ENCODE measurements around the gene SMIM35.
A peak's percentile ranks its signal among the peaks of the same experiment; 100 is the strongest.

SMIM35 gene

DNA sequence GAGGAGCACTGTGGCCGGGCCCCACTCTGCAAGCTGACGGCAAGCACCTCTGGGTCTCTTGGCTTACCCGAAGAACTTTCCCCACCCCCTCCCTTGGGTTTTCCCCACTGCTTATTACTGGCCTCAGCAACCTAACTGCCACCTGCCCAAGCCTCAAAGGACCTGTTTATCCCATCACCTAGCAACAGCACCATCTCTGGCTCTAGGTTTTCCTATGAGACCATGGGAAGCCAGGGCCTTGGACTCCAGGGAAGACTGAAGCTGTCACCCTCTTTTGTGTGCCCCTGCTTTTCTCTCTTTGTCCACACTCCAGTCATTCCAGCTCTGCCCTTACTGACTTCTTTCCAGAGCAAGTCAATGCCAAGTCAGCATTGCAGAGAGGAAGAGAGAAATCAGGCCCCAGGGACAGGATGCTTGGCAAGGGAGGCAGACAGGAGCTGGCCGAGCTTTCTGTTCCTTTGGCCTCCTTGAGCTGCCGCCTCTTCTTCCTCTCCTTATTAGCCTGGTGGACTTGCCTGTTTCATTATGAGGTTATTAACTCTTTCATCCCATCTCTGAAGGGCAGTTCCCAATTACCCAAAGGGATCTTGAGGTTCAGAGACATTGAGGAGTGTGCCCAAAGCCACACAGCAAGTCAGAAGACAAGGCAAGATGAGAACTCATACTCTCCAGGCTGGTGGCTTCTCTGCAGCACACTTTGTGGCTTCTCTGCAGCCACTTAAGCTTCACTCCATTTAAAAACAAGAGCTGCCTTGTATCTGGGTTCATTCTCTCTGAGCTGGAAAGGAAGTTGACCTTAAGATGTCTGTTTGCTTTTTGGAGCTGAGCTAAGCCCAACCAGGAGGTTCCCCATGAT lies at the start of gene SMIM35:
Gene SMIM35 (minus strand): TSS at position 51 of the 856 bp plus-strand sequence. CDS start 206 bp downstream, outside the sequence.
- peak; percentile 5 for DNase-seq (ENCODE audit: low spot score)

DNA sequence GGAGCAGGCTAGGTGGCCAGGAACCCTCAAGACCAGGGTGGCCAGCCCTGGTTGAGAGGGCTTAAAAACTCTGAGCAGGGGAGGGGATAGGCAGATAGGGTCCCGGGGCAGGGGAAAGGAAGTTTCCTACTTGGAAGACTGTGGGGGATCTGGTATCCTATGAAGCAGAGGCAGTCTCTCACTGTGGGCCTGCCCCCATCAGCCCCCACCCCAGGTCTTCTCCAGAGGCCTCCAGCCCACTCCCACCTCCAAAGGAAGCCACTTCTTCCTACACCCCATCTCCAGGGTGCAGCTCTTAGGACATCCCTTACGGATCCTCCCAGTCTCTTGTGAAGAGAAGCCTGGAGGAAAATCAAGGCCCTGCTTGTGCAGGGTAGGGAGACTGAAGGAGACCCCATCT lies 49.6 kb upstream of the SMIM35 start:
- DNase-seq (ENCODE audit: low spot score), result no peak

DNA sequence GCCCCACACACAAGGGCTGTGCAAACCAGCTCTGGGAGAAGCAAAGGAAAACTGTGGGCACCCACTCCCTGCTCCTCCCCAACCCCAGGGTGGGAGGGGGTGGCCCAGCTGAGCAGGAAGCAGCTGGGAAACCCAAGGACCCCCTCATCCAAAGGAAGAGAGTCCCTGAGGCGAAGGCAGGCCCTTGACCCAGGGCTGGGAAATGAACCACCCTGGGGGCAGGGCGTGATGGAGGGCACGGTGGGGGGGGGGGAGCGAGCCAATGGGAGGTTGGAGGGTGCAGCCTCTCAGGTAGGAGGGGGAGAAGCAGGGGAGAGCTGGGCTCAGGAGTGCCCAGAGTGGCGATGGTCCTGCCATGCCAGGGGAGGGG lies 49.0 kb upstream of the SMIM35 start:
- DNase-seq (ENCODE audit: low spot score), result no peak

- DNase-seq (ENCODE audit: low spot score), result no peak
Observed at GRCh38 chr11:118135051-118135795, 48.5 kb upstream of the SMIM35 start.

- no peak for DNase-seq (ENCODE audit: low spot score)
Observed at GRCh38 chr11:118133816-118134215, 47.1 kb upstream of the SMIM35 start.

- no peak for DNase-seq (ENCODE audit: low spot score)
Observed at GRCh38 chr11:118132385-118133151, 45.8 kb upstream of the SMIM35 start.

- DNase-seq (ENCODE audit: low spot score), result no peak
Observed at GRCh38 chr11:118129471-118130172, 42.9 kb upstream of the SMIM35 start.

GRCh38 chr11:118128721-118129470 lies 42.1 kb upstream of the SMIM35 start:
- no peak for DNase-seq (ENCODE audit: low spot score)

DNA sequence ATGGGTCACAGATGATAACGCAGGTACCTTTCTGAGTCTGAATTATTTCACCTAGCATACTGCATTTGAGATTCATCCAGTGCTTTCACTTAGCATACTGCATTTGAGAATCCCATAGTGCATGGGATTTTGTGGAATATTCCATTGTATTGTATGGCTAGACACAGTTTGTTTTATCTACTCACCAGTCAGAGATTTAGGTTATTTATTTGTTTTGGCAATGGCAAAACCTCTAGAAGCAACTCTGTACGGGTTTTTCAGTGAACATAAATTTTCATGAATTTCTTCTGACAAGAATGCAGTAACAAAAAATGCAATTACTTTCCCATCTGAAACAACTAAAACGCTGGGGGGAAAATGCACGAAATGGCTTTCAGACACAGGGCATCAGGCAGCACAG lies 41.5 kb upstream of the SMIM35 start:
- no peak for DNase-seq (ENCODE audit: low spot score)

- peak; percentile 20 for DNase-seq (ENCODE audit: low spot score)
Observed at GRCh38 chr11:118126082-118126838, 39.5 kb upstream of the SMIM35 start.

- no peak for DNase-seq (ENCODE audit: low spot score)
Observed at GRCh38 chr11:118124929-118125535, 38.3 kb upstream of the SMIM35 start.

DNA sequence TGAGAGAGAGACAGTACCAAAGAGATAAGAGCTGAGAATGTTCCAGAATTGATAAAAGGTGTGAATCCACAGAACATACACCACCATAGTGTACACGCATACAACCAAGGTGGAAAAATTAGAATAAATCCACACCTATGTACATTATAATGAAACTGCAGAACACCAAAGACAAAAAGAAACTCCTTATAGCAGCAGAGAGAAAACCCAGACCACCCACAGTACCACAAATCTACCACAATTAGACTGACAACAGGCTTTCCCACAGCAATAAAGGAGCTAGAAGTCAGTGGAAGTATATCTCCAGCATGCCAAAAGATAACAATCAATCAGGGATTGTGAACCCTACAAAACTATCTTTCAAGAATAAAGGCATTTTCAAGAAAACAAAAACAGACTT lies 34.0 kb upstream of the SMIM35 start:
- no peak for DNase-seq (ENCODE audit: low spot score)

DNA sequence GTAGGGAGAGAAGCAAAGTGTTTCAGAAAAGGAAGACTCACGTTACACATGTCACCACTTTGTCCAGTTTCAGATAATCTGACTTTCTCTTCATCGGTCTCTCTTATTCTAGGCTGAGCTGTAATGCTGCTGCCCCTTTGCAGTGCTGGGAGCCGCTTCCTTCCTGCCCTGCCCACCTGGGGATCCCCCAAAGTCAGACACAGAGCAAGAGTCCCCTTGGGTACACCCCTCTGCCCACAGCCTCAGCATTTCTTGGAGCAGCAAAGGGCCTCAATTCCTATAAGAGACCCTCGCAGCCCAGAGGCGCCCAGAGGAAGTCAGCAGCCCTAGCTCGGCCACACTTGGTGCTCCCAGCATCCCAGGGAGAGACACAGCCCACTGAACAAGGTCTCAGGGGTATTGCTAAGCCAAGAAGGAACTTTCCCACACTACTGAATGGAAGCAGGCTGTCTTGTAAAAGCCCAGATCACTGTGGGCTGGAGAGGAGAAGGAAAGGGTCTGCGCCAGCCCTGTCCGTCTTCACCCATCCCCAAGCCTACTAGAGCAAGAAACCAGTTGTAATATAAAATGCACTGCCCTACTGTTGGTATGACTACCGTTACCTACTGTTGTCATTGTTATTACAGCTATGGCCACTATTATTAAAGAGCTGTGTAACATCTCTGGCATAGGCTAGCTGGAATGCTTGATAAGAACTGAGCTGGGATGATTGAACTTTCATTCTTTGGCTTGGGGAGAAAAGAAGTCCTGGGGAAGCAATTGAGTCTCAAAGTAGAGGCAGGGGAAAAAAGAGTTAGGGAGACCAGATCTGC lies 31.2 kb upstream of the SMIM35 start:
- no peak for DNase-seq (ENCODE audit: low spot score)

DNA sequence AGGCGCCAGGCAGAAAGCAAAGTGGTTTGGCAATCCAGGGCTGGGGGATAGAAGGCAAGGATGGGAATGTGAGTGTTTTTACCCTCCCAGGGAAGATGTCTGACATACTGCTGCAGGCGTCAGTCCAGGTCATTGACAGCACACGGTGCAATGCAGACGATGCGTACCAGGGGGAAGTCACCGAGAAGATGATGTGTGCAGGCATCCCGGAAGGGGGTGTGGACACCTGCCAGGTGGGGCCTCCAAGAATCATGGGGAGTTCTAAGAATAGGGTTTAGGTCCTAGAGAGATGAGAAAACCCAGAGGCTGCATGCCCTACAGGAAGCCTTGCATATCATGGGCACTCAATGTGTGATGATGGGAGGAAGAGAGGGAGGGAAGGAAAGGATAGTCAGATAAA lies 28.3 kb upstream of the SMIM35 start:
- no peak for DNase-seq (ENCODE audit: low spot score)

- no peak for DNase-seq (ENCODE audit: low spot score)
Observed at GRCh38 chr11:118114266-118114665, 27.5 kb upstream of the SMIM35 start.

- DNase-seq (ENCODE audit: low spot score), result no peak
Observed at GRCh38 chr11:118112711-118113430, 26.1 kb upstream of the SMIM35 start.

- no peak for DNase-seq (ENCODE audit: low spot score)
Observed at GRCh38 chr11:118111744-118112035, 24.9 kb upstream of the SMIM35 start.

DNA sequence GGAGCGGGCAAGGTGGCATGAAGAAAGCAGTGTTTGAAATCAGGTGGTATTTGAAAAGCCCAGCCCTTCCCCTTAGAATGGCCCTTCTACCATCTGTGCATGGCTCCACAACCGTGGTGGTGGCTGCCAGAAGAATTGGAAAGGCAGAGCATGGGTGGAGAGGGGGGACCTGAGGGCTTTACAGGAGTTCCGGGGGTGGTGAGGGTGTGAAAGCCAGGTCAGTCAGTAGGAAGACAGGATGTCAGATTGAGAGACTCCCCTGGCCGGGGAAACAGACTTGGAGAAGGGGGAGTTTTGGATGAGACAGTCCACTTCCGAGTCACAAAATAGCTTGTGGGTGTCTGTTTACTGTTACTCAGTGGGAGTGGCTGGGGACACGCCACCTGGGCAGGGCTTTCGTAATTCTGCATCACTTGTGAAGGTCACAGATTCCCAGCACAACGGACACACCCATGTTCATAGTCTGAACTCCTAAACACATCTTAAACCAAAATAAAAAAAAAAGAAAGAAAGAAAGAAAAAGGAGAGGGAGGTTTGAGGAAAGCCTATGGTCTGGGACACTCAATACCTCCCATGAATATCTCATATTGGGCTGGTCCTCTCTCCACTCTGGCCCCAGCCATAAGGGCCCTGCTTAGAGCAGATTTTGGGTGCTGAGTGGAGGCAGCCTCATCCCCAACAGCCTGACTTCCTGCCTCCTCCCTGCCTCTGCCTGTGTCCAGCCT lies 24.4 kb upstream of the SMIM35 start:
- DNase-seq (ENCODE audit: low spot score), result no peak

Measured in NAMALWA (cell line).